NCI-H524 treated with DMSO at 0.1 percent for 48 hours (cell line): ENCODE data around the gene SH3RF2.
"Not testable (repeated sequence)": the region's sequence is repeated elsewhere in the genome, so short reads cannot be mapped to it uniquely, and the experiment has no call there.

Source experiments
- DNase-seq: peaks from one replicate; lab custom pipeline; 2025; lab: John Stamatoyannopoulos, UW

Gene SH3RF2, protein sequence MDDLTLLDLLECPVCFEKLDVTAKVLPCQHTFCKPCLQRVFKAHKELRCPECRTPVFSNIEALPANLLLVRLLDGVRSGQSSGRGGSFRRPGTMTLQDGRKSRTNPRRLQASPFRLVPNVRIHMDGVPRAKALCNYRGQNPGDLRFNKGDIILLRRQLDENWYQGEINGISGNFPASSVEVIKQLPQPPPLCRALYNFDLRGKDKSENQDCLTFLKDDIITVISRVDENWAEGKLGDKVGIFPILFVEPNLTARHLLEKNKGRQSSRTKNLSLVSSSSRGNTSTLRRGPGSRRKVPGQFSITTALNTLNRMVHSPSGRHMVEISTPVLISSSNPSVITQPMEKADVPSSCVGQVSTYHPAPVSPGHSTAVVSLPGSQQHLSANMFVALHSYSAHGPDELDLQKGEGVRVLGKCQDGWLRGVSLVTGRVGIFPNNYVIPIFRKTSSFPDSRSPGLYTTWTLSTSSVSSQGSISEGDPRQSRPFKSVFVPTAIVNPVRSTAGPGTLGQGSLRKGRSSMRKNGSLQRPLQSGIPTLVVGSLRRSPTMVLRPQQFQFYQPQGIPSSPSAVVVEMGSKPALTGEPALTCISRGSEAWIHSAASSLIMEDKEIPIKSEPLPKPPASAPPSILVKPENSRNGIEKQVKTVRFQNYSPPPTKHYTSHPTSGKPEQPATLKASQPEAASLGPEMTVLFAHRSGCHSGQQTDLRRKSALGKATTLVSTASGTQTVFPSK

GRCh38 chr5:145936401-145937131, at the start of gene SH3RF2:
TSS of gene SH3RF2 (plus strand) at chr5:145936578. CDS start at chr5:145937929, 1,351 bp downstream.
- DNase-seq, result peak; percentile 40

DNA sequence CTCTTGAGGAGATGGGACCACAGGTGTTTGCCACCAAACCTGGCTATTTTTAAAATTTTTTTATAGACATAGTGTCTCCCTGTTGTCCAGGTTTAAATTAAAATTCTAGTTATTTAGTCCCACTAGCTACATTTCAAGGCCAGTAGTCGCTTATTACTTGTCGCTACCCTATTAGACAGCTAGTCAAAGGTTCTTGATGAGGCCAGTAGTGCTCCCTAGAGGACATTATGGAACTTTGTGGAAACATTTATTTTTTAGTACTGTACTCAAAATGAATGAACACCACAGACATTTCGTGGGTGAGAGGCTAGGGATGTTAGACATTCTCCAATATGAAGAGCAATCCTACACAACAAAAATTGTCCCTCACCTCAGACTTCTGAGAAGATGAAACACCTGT, 49.2 kb upstream of the SH3RF2 start:
- no peak for DNase-seq

DNA sequence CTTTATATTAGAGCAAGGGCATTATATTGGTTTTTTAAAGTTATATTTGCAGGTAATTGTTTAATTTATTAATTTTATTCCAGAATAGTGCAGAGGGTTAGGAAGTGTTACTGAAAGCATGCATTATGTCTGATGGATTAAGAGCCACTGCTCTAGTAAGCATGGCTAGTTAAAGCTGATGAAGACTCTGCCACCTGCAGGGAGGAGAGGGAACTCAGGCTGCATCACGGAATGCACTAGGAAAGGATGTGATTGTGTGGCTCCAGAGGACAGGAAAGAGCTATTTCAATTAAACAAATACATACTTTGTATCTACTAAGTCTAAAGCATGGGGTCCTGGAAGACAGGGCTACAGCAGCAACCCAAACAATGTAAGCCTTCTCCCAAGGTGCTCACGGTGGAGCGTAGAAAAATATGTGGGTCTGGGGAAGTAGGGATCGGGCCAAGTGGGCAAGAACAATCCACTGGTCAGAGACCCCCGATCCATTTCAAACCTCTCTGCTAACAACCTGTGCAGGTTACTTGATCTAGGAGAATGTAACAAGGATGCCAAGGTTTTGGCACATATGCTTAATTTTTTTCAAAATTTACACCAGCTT, 48.3 kb upstream of the SH3RF2 start:
- no peak for DNase-seq

DNA sequence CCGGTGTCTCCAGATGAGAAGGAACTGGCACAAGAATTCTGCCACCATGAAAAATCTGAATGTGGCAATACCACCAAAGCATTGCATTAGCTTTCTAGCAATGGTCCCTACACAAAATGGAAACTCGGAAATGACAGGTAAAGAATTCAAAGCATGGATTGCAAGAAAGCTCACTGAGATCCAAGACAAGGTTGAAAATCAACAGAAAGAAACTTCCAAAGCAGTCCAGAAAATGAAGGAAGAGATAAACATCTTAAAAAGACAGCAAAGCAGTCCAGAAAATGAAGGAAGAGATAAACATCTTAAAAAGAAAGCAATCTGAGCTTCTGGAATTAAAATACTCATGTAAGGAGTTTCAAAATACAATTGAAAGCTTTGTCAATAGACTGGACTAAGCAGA, 46.8 kb upstream of the SH3RF2 start:
- DNase-seq, result no peak

DNA sequence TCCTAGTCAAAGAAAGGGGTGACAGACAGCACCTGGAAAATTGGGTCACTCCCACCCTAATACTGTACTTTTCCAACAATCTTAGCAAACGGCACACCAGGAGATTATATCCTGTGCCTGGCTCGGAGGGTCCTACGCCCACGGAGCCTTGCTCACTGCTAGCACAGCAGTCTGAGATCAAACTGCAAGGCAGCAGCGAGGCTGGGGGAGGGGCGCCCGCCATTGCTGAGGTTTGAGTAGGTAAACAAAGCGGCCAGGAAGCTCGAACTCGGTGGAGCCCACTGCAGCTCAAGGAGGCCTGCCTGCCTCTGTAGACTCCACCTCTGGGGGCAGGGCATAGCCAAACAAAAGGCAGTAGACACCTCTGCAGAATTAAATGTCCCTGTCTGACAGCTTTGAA, 45.0 kb upstream of the SH3RF2 start:
- not testable (repeated sequence) for DNase-seq

- DNase-seq, result no peak
Observed at GRCh38 chr5:145898171-145898570, 38.2 kb upstream of the SH3RF2 start.

DNA sequence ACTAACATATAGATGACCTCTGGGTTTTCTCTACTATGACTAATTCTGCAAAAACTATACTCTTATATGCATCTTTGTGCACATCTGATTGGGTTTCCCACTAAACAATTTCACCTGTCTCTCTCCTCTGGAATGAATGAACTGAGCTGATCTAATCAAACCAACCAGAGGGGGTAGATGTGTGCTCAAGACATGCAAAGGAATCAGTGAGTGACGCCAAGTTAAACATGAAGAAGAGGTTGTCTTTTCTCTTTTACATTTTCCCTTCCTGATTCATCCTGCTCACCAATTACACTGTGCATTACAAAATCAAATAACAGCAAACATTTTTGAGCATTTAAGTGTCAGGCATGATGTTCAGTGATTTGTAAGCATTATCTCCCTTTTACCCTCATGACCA, 34.0 kb upstream of the SH3RF2 start:
- DNase-seq, result no peak

- no peak for DNase-seq
Observed at GRCh38 chr5:145903113-145903512, 33.3 kb upstream of the SH3RF2 start.

- DNase-seq, result no peak
Observed at GRCh38 chr5:145903867-145904266, 32.5 kb upstream of the SH3RF2 start.

- no peak for DNase-seq
Observed at GRCh38 chr5:145904743-145905142, 31.6 kb upstream of the SH3RF2 start.

DNA sequence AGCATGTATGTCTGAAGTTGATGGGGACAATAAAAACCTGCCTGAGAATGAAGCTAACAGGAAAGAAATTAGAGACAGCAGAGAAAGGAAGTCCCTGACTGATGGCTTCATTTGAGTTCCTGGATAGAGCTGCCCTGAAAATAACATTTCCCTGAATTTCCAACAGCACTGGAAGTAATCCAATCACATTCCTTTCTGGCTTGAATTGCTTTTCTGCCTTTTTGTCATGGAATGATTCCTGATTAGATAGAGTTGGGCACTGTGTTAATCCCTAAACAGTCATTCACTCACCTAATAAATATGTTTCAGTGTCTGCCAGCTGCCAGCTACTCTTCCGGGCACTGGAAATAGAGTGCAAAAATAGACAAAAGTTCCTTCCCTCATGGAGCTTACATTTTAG, 30.0 kb upstream of the SH3RF2 start:
- no peak for DNase-seq

- DNase-seq, result no peak
Observed at GRCh38 chr5:145908206-145908960, 28.0 kb upstream of the SH3RF2 start.

GRCh38 chr5:145911164-145911563, 25.2 kb upstream of the SH3RF2 start:
- no peak for DNase-seq

DNA sequence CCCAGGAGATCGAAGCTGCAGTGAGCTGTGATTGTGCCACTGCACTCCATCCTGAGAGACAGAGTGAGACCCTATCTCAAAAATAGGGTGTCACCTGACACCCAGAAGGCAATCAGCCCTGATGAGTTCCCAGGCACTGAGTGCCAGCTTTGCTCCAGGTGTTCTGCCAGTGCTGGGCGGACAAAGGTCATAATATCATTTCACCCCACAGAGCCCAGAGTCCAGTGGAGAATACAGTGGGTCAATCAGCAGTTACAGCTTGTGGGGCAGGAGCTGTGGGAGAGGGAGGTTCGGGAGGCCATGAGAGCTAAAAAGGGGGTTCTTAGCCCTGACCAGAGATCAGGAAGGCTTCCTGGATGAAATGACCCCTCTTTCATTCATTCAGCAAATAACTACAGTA, 24.4 kb upstream of the SH3RF2 start:
- DNase-seq, result no peak

- DNase-seq, result no peak
Observed at GRCh38 chr5:145912594-145912993, 23.8 kb upstream of the SH3RF2 start.

DNA sequence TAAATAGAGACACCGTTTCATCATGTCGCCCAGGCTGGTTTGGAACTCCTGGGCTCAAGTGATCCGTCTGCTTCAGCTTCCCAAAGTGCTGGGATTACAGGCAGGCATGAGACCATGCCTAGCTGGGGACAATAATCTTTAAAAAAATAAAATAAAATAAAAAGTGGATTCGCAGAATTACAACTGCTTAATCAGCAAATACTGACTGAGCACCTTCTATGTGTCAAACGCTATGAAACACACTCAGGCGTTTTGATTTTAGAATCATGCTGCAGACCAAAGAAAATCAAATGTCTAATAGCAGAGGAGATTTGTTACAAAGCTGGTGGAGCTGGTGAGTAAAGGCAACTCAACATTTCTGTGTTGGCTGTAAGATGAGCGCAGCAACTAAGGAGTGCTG, 22.7 kb upstream of the SH3RF2 start:
- no peak for DNase-seq

GRCh38 chr5:145915970-145916638, 20.3 kb upstream of the SH3RF2 start:
- no peak for DNase-seq

DNA sequence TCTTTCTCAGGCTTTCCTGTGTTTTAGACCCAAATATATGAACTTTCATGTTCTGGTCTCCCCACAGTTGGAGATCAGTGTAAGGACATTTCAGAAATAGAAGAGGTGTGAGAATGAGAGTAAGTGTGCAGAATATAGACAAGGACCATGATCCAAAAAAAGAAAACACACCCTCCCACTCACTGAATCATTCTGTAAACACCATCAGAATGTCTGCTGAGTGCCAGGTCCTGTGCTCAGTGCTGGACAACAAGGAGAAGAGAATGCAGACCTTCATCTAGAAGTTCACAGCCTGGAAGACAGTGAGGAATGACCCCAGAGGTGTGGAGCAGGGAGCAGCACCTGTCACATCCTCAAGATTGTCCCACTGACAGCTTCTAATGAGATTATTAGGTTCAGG, 19.1 kb upstream of the SH3RF2 start:
- DNase-seq, result no peak

- DNase-seq, result no peak
Observed at GRCh38 chr5:145918397-145918796, 18.0 kb upstream of the SH3RF2 start.

- DNase-seq, result no peak
Observed at GRCh38 chr5:145919413-145919812, 17.0 kb upstream of the SH3RF2 start.
